GM21367 (cell line): ENCODE data around the gene EML4.
A peak's percentile ranks its signal among the peaks of the same experiment; 100 is the strongest.
"Not testable (repeated sequence)": the region's sequence is repeated elsewhere in the genome, so short reads cannot be mapped to it uniquely, and the experiment has no call there.

Experiments used
- ATAC-seq: cut with Tn5 transposase; IDR thresholded peaks from one replicate; pipeline ENCODE4 v1.9.1; 2021; ENCODE audit not compliant: unreplicated experiment

EML4 gene

DNA sequence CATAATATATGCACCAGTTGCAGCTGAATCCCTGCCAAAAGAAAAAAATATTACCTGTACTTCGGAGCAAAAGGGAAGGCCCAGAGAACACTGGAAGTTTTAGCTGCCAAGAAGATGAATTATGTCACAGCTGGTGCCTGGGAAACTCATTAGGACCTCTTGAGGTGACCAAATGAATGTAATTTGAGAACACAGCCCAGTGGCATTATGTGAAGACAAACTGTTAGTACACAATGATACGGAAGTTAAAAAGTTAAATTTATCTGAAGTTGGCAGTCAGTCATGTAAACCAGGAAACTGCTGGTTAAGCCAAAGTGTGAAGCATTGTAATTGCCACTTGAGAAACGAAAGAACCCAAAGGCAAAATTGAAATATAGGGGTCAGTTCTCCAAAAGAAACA is 80.7 kb downstream of the EML4 start:
- no peak for ATAC-seq

DNA sequence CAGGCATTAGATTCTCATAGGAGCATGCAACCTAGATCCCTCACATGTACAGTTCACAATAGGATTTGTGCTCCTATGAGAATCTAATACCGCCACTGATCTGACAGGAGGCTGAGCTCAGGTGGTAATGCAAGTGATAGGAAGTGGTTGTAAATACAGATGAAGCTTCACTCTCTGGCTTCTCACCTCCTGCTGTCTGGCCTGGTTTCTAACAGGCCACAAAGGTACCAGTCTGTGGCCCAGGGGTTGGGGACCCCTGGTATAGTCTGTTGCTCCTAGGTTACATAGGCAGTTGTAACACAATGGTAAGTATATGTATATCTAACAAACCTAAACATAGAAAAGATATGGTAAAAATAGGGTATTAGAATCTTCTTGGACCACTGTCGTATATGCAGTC is 81.8 kb downstream of the EML4 start:
- no peak for ATAC-seq

DNA sequence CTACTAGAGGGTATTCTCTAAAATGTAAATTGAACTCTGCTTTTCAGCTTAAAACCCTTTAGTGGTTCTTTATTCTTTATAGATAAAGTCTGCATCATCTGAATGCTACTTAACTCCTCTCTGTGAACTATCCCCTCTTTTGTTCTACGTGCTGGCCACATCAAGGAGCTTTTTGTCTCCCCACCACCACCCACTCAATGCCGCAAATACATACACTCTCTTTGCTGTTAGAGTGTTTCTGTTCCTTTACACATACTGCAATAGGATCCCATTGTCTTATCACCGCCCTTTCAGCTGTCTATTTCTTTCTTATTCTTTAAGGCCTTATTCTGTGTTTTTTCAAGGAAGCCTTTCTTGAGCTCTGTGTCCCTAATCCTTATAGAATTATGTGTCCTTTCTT is 83.3 kb downstream of the EML4 start:
- ATAC-seq: no peak

DNA sequence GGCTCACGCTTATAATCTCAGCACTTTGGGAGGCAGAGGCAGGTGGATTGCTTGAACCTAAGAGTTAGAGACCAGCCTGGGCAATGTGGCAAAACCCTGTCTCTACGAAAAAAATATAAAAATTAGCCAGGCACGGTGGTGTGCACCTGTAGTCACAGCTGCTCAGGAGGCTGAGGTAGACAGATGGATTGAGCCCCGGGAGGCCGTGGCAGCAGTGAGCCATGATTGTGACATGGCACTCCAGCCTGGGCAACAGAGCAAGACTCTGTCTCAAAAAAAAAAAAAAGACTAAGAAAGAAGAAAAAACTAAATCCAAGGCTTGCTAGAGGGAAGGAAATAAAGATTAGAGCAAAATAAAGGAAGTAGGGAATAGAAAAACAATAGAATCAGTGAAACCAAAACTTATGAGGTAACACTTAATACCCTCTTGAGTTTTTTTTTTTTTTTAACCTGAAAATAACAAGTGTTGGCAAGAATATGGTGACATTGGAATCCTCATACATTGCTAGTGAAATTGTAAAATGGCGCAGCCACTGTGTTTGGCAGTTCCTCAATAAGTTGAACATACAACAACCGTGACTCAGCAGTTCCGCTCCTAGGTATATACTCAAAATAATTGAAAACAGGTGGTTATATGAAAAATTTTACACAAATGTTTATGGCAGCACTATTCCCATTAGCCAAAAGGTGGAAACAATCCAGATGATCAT is 85.2 kb downstream of the EML4 start:
- no peak for ATAC-seq

DNA sequence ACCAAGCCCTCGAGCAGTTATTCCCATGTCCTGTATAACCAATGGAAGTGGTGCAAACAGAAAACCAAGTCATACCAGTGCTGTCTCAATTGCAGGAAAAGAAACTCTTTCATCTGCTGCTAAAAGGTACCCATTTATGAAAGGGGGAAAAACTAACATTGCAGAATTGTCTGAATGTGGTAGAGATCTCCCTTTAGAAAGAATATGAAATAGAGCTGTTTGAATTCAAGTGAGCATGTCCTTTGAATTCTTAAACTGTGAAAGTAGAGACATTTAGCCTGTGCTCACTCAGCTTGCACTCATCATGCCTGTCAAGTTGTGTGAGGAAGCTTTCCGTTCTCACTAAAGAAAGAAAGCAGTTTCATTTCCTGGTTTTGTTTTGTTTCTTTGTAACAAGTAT is 87.4 kb downstream of the EML4 start:
- ATAC-seq: peak; percentile 72

DNA sequence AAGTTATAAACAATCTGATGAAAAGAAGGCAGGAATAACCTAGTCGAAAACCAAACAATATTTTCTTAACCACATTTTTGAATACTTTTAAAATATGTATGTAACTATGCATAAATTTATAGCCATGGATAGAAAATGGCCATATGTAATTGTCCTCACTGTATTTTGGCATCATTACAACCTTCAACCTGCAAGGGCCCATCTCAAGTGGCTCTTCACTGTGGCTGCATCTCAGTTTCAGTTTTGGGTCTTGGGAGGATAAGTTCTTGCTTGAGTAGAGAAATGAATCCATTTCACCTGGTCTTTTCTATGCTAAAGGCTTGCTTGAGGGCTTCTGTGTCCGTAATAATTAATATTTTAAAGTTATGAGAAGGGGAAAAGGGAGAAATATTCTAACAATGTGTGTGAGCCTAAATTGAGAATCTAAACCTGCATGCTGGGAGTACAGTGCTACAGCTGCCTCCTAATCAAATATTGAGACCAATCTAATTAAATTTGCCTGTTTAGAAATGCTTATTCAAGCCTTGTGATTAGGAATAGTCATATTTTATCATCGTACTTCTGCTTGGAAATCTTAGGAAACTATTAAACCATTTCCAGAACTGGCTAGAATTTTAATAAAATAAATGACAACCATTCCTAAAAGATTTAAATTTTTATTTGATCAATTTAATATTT is 92.5 kb downstream of the EML4 start:
- ATAC-seq: no peak

DNA sequence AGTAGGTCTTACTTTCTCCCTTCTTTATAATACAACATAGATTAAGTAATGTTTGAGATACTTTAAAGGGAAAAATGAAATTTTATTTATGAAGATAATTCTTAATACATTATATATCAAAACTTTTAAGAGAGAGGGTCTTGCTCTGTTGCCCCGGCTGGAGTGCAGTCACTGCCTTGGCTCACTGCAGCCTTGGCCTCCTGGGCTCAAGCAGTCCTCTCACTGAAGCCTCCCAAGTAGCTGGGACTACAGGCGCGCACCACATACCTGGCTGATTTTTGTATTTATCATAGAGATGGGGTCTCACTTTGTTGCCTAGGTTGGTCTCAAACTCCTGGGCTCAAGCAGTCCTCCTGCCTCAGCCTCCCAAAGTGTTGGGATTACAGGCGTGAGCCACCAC is 97.1 kb downstream of the EML4 start:
- no peak for ATAC-seq

DNA sequence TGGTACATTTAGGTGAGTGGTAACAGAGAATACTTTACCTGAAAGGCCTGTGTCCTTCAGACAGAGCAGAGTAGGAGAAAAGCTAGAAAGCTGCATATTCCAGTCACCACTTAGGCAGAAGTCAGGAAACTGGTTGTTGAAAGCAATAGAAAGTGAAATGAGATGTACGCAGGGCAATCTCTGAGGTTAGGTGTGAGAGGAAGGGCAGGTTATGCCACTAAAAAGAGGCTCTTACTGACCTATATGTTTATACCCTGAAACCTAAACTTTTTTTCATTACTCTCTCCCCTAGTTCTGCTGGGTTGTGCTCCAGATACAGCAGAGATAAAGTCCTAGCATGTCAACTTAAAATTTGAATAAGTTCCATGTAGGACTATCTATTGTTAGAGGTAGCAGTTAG is 98.4 kb downstream of the EML4 start:
- no peak for ATAC-seq

DNA sequence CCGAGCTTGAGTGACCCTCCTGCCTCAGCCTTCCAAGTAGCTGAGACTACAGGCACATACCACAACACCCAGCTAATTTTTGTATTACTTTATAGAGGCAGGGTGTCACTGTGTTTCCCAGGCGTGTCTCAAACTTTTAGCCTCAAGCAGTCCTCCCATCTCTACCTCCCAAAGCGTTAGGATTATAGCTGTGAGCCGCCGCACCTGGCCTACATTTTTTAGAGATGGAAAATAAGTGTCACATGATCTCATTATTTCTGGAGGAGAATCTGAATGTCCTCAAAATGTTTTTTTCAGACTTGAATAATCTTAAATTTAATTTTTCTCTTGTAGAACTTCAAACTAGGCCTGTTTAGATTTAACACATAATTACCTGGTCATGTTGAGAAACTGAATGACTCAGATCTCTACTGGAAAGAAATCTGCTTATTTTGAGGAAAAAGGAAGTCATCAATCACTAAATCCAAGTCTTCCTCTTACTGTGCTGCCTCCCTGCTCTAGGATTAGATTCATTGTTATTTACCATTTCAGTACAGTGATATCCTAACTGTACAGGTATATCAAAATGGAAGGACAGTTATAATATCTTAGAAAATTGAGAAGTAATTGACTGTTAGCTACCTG is 99.5 kb downstream of the EML4 start:
- ATAC-seq: no peak

DNA sequence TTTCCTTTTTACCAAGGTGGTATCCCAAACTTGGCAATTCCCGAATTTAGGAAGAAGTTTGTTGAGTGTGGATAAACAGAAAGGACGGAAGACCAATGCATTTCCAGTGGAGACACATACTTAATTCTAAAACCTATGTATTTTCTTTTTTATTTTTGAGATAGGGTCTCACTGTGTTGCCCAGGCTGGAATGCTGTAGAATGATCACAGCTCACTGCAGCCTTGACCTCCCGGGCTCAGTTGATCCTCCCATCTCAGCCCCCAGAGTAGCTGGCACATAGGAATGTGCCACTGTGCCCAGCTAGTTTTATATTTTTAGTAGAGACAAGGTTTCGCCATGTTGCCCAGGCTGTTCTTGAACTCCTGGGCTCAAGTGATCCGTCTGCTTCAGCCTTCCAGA is 101.6 kb downstream of the EML4 start:
- no peak for ATAC-seq

DNA sequence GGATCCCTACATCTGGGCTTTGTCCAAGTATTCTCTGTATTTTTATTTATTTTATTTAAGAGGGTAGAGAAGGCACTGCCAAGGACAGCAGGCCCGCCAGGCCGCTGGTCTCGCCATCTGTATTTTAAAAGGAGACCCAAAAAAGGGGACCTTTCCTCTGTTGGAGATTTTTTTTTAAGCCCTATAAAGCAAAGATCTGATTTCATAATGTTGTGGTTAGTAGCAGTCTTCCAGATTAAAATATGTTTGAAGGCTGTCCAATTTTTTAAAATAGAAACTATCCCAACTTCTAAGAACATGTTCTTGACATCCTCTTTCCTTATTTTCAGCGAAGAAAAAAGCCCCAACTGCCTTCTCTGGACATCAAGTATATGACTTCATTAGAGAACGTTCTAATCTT is 102.1 kb downstream of the EML4 start:
- ATAC-seq: not testable (repeated sequence)

DNA sequence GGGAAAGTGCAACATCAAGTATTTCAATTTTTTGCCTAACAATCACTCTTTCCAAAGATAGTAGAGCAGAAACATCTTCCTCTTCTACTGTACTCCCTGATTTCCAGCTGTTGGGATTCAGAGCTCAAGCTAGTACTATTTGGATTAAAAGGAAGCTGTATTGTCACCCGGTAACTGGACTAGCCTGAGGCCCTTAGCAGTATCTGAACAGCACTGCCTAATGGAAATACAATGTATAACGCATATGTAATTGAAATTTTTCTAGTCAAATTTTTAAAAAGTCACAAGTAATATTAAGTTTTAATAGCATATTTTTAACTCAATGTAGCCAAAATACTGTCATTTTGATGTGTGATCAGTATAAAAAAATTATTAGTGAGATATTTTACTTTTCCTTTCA is 105.7 kb downstream of the EML4 start:
- no peak for ATAC-seq

DNA sequence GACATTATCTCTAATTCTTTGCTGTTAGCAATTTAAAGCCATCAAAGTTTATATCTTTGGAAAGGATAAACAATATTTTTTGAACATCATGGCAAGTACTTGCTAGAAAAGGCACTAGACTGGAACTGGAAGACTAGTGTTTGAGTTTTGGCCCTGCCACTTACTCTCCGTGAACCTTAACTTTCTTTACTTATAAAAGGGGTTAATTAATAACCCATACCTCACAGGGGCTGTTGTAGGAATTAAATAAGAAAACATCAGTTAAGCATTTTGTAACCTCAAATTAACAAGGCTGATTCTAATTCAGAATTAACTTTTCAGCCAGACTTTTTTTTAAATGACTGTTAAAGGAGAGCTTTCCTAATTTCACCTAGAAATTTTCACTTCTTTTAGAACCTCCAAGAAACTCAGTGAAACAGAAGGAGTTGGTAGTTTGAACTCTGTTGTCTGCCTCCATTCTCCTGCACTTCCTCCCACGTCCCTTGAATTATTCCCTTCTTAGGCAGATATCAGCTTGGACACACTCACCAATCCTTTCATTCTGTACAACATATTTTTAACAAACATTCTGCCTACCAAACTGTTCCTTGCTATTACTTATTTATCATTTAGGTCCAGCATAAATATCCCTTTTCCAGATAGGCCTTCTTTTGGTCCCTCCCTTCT is 112.4 kb downstream of the EML4 start:
- ATAC-seq: no peak

DNA sequence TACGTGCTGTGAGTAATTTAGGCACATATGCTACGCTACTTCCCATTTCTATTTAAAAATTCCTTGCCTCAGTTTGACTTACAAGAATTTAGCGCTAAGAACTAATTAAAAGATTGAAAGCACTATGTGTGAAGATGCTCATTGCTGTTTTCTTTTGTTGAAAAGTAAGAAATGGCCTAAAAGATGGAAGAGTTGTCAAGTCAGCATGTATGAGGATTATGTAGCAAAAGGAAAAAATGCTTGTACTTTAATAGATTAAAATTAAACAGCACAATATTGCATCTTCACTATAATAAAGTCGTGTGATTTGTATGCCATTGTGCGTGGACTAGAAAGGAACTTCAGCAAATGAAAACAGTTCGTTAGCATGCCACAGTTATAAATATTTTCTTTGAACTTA is 114.9 kb downstream of the EML4 start:
- no peak for ATAC-seq

DNA sequence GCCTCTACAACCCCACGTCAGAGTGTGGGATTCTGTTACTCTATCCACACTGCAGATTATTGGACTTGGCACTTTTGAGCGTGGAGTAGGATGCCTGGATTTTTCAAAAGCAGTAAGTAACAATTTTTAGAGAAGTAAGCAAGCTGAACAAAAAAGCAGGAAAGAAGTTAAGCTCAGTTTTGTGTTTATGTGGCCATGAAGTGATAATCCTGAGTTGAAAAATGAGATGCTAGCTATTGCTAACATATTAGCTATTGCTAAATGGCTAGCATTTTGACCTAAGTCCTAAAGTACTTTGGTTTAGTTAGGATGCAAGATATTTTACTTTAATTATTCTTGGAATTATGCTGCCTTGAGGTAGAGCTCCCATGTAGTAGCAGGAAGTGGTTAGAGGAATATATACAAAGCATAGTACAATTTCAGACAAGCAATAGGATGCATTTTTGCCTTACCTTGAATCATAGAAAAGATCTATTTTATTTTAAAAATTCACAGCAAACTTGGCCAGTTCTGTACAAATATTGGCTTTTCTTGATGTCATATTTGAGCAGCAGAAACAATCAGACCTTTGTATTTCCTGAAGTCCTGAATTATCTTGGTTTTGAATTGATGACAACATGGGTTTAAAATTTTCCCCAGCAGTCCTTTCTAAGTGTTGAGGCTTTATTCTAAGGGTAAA is 117.3 kb downstream of the EML4 start:
- no peak for ATAC-seq

DNA sequence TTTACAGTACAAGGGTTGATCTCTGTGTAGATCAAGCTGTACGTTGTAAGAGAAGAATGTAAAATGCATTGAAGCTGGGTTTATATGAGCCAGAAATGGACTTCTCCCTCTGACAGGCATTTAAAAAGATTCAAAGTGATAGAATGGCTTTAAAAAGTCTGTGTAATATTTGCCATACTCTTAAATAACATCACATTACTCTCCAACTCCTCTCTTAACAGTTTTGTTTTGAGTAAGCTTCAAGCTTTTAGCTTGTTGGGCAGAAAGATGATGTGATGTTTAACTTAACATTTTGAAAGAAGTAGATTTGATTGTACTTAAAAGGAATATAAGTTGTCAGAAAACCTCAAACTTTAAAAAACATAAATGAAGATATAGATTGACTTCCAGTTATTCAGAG is 119.7 kb downstream of the EML4 start:
- no peak for ATAC-seq

DNA sequence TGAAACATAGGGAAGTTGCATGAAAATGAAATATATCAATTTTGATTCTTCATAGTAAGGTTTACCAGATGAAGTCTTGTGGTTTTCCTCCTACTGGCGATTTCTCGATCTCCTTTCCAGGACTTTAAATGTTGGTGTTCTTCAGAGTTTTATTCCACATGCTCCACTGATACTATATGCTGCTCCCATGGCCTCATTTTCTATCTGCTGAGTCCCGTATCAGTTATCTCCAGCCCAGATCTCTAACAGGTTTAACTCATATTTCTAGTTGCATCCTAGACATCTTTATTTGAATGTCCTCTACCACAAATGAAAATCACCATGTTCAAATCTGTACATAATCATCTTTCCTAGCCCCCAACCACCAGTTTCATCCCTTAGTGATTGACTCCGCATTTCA is 120.1 kb downstream of the EML4 start:
- no peak for ATAC-seq

DNA sequence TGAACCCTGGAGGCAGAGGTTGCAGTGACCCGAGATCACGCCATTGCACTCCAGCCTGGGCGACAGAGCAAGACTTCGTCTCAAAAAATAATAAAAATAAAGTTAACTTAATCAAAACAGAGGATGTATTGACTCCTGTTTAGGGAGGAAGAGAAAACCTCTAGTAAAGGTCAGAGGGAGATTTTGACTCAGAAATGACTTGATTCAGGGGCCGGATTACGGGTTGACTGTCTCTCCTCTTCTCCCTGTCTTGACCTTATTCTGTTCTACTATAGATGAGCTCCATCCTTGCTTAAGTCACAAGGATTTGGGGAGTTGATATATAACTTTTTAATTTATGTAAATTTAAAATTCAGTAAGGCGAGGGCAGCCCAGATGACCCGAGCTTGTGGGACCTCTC is 120.9 kb downstream of the EML4 start:
- ATAC-seq: no peak

DNA sequence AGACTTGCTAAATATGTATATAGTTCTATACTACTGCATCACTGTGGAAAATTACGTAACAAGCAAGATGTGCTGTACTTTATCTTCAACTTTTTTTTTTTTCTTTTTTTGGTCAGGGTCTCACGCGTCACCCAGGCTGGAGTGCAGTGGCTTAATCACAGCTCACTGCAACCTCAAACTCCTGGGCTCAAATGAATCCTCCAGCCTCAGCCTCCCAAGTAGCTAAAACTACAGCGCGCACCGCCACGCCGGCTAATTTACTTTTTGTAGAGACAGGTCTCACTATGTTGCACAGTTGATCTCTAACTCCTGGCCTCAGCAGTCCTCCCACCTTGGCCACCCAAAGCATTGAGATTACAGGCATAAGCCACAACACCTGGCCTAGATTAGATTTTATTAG is 123.9 kb downstream of the EML4 start:
- no peak for ATAC-seq

DNA sequence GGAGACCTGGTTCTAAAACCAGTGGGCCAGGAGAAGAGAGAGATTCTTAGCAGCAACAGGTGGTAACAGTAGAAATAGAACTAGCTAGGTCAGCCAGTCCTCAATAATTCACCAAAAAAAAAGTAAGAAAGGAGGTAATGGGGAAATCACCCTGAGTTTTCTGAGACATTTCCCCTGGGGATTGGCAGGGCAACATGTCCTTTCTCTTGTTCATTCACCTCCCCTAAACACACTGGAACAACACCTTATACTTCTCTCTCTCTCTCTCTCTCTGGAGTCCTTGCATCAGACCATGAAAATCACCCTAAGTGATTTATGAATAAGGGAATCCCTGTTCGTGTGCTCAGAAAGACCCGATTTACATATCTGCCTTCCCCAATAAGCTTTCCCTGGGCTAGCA is 127.1 kb downstream of the EML4 start:
- ATAC-seq: peak; percentile 65

DNA sequence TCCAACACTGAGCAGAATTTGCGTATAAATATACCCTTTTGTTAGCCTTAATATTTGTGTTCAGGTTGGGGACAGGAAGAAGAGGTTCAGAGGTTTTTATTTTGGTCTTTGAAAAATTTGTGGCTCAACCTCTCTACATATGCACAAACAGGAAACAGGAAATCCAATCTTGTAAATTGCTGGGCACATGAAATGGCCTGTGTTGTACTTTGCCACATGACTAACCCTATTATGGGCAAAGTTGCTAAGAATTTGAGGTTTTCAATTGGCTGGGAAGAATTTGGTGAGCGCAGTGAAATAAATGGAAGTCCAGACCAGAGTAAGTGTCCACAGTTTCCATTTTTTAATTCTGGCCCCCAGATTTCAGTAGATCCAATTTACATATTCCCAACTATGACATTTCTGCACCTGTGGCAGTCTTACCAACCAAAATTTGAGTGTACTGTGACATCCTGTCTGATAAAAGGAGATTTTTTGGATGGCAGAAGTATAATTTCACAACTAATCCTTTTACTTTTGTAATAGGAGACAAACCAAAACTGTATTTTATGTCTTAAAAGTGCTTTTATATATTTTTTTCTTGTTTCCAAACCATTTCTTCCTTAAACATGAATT is 128.3 kb downstream of the EML4 start:
- no peak for ATAC-seq
